Lower leg skin (tissue), 4 donors: ENCODE data around the gene CRP. TPM values are rescaled to one million over a fixed set of nuclear protein-coding genes. Genes with fewer than 3 reads are reported as not detected.

Experiments
- DNase-seq, 2 donors: peaks; one replicate each; pipeline ENCODE4 v3.0.0-alpha.2; 2019; ENCODE audit warnings: low spot score in 2 of 2
- H3K4me3 ChIP-seq: fragments of 200-600 bp; sonication (generic); 2 replicates; pipeline ENCODE4 v1.5.1; 2017; ENCODE audit warnings: mild to moderate bottlenecking, low read depth; ENCODE audit not compliant: poor library complexity, severe bottlenecking
- CTCF ChIP-seq, 3 donors: fragments of 450-650 bp; IDR thresholded peaks; one replicate each; pipeline ENCODE4 v1.5.1; 2016; ENCODE audit warnings: antibody characterized with exemption in 3 of 3, mild to moderate bottlenecking in 3 of 3, moderate library complexity in 2 of 3
- POLR2A ChIP-seq, 2 donors: fragments of 450-650 bp; IDR thresholded peaks; one replicate each; pipeline ENCODE4 v1.6.1; 2016 to 2017; ENCODE audit warnings: antibody characterized with exemption in 2 of 2, mild to moderate bottlenecking in 1 of 2, moderate library complexity in 1 of 2
- WGBS, 2 donors: methylation state at CpG; one replicate each; pipeline ENCODE4 v1.1.5; 2018; 5-methylcytosine and 5-hydroxymethylcytosine counted together
- intact Hi-C: fragments of 100-400 bp; cut with DNase I; formaldehyde crosslinking; loops from one replicate; pipeline ENCODE4 v1.15.0; 2023; ENCODE audit warnings: low total_unique reads
- total RNA-seq, 4 donors: library from RNA; depleted of rRNA; stranded (reverse); fragments of >200 nt; gene quantifications; one replicate each; pipeline ENCODE4 v1.1.0, GENCODE V29; 2016

Gene CRP
- total RNA-seq = under 1 TPM in 1 of 4 donors, not detected in 3; 0.52 TPM

- no peak for DNase-seq
- intact Hi-C loops = no loop called here
- no peak for TF ChIP-seq CTCF (IDR thresholded peaks at IDR 0.05)
- no peak for TF ChIP-seq POLR2A (IDR thresholded peaks at IDR 0.05)
- no peak within 1 kb of the TSS for H3K4me3 ChIP-seq
- 71 to 73% methylated on average over 6 of the region's 6 CpGs for WGBS, 2 donors
Measured at GRCh38 chr1:159714529-159714928, at the start of gene CRP. Gene CRP, minus strand, starts transcription at chr1:159714589. Its CDS starts 104 bp downstream, at chr1:159714485.

GRCh38 chr1:159763686-159764085, 49.3 kb upstream of the CRP start:
- WGBS, 2 donors = 30 to 38% methylated on average over 1 of the region's 1 CpG
- DNase-seq = no peak
- H3K4me3 ChIP-seq = no peak overlapping the region
- TF ChIP-seq POLR2A (IDR thresholded peaks at IDR 0.05) (no peak), CTCF (IDR thresholded peaks at IDR 0.05) (no peak)
- intact Hi-C loops = no loop called here

- DNase-seq = peak in 1 of 2 donors; percentile 21
- intact Hi-C loops = no loop called here
Measured at GRCh38 chr1:159756397-159756796, 42.0 kb upstream of the CRP start.

GRCh38 chr1:159755451-159756007, 41.1 kb upstream of the CRP start:
- WGBS, 2 donors = 92 to 93% methylated on average over 3 of the region's 3 CpGs
- TF ChIP-seq CTCF (IDR thresholded peaks at IDR 0.05) = no peak
- no peak for TF ChIP-seq POLR2A (IDR thresholded peaks at IDR 0.05)
- no peak for DNase-seq
- intact Hi-C loops = no loop called here
- H3K4me3 ChIP-seq = no peak overlapping the region

More at GRCh38 chr1:159756397-159756796, 42.0 kb upstream of the CRP start:
- H3K4me3 ChIP-seq = no peak overlapping the region
- no peak for TF ChIP-seq CTCF (IDR thresholded peaks at IDR 0.05)
- TF ChIP-seq POLR2A (IDR thresholded peaks at IDR 0.05) = no peak

- TF ChIP-seq CTCF (IDR thresholded peaks at IDR 0.05) (no peak), POLR2A (IDR thresholded peaks at IDR 0.05) (no peak)
- no peak overlapping the region for H3K4me3 ChIP-seq
- intact Hi-C loops = no loop called here
- DNase-seq = no peak
- 77 to 81% methylated on average over 4 of the region's 4 CpGs for WGBS, 2 donors
Measured at GRCh38 chr1:159753386-159753785, 39.0 kb upstream of the CRP start.

- intact Hi-C loops = no loop called here
- 29 to 35% methylated on average over 4 of the region's 4 CpGs for WGBS, 2 donors
Measured at GRCh38 chr1:159752135-159752580, 37.8 kb upstream of the CRP start.

More at GRCh38 chr1:159752135-159752580, 37.8 kb upstream of the CRP start:
- no peak overlapping the region for H3K4me3 ChIP-seq
- DNase-seq = peak; percentile 85 to 93
- no peak for TF ChIP-seq POLR2A (IDR thresholded peaks at IDR 0.05)
- TF ChIP-seq CTCF (IDR thresholded peaks at IDR 0.05) = no peak
